ENCODE measurements around the gene CASR.

The CASR gene

GRCh38 chr3:122215592-122216298 lies 32.3 kb downstream of the CASR start:
- DNase-seq: no peak

GRCh38 chr3:122217901-122218300 lies 34.4 kb downstream of the CASR start:
- no peak for DNase-seq

DNA sequence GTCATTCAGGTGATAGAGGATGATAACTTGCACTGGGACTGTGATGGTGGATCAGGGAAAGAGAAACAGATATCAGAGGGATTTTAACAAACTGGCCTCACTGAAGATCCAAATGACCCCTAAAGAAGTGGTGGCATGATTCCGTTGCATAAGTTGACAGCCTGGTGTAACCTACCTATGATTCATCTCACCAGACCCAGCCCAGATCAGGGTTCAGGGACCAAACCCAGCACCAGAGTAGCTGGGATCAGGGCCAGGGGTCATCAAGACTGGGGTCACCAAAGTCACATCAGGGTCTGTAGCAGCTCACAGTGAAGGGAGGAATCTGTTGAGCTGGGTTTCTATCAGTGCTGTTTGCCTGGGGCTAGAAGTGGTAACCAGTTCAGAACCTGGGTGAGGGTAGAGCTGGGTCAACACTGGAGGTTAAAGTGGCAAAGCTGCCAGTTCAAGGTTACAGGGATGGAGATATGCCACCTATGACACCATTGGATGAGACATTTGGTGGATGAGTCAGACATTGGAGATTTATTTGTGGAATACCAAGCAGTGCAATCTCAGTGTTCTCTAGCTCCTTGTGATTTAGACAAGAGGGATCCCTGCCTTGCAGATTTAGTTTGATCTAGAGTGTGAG lies 35.9 kb downstream of the CASR start:
- DNase-seq: no peak

- no peak for DNase-seq
Observed at GRCh38 chr3:122227036-122227781, 43.7 kb downstream of the CASR start.

- no peak for DNase-seq
Observed at GRCh38 chr3:122230174-122230573, 46.7 kb downstream of the CASR start.

- no peak for DNase-seq
Observed at GRCh38 chr3:122231465-122232157, 48.1 kb downstream of the CASR start.

GRCh38 chr3:122232485-122232884 lies 49.0 kb downstream of the CASR start:
- no peak for DNase-seq

GRCh38 chr3:122233101-122233952 lies 49.9 kb downstream of the CASR start:
- DNase-seq: no peak

- no peak for DNase-seq
Observed at GRCh38 chr3:122234117-122234516, 50.6 kb downstream of the CASR start.

DNA sequence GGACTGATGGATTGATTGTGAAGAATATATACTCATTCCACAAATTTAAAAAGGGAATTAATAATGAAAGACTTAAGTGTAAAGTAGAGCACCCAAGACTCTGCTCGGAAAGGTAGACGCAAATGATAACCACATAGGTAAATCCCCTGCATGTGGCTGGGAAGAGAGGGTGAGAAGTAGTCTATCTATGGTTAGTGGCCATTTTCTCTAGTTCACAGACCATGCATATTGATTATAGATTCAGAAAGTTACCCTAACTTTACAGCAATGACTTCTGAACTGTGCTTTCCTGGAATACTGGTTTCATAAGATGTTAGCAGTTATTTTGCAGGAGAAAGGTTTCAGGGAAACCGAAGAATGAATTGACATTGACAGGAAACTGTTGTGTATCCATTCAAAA lies 51.7 kb downstream of the CASR start:
- no peak for DNase-seq

GRCh38 chr3:122239112-122239511 lies 55.6 kb downstream of the CASR start:
- DNase-seq: no peak

DNA sequence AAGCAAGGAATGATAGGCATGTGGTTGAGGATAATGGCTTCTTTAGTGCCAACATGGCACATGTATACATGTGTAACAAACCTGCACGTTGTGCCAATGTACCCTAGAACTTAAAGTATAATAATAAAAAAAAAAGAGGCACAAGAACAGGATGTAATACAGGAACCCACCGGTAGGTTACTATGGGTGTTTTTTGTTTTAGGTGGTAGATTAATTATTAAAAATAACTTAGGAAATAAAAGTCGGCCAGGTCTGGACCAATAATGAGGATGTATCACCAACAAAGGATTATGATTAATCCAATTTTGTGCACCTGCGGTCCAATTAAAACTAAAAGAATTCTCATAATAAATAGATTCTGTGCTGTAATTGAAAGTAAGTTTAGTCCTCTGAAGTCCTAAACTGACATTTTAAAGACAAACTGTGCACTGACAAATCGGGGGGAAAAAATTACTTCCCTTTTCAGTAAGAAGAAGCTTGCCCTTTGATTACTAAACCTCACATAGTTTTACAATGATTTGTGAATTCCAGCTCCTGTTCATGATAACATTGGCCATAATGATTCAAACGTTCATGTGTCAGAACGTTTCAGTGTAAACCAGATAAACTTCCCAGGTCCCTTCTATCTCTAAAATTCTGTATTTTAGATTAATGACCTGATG lies 62.2 kb downstream of the CASR start:
- no peak for DNase-seq

- DNase-seq: no peak
Observed at GRCh38 chr3:122246199-122246598, 62.7 kb downstream of the CASR start.

GRCh38 chr3:122247087-122247824 lies 63.8 kb downstream of the CASR start:
- DNase-seq: no peak

GRCh38 chr3:122247825-122248185 lies 64.3 kb downstream of the CASR start:
- no peak for DNase-seq

- no peak for DNase-seq
Observed at GRCh38 chr3:122251428-122251827, 68.0 kb downstream of the CASR start.

- DNase-seq: no peak
Observed at GRCh38 chr3:122253581-122253980, 70.1 kb downstream of the CASR start.

- no peak for DNase-seq
Observed at GRCh38 chr3:122255757-122256439, 72.4 kb downstream of the CASR start.

DNA sequence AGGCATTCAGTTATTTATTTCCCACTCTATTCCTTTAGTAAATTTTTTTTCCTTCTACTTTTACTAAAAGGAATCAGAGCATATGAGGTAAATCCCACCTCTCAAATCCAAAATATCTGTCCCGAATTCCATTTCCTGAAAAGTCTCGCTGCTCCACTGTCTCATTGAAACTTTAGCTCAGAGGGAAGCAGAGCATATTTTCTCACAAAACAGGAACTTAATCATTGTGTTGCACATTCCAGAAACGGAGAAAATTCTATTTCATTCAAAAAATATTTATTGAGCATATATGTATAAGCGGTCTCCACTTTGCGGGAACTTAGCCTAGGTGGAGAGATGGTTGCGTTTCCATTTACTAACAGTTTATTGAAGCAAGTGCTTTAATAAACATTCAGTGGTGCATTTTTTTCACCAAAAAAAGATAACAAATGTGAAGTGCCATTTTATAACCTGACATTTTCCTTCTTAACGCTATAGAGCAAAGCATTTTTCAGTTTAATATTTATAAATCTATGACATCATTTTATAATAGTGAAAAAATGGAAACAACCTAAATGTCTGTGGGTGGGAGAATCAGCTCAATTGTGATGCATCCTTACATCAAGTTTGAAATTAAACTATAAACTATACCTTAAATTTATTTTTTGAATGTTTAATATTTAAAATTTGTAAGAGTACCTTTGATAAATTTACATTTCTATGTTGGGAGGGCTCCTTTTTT lies 74.3 kb downstream of the CASR start:
- no peak for DNase-seq

Measured in NCI-H2171 (cell line).